CD14-positive monocyte (primary cell): ENCODE results near the gene PPBP. TPM values are rescaled to one million over a fixed set of nuclear protein-coding genes. Genes with fewer than 3 reads are reported as not detected.

Experiments
- DNase-seq, 3 donors: peaks; one replicate each; pipeline ENCODE4 v3.0.0-alpha.2; 2011 to 2022
- H2AFZ ChIP-seq: 2 replicates; pipeline ENCODE4 v1.6.0; 2012; ENCODE audit warnings: mild to moderate bottlenecking, low read depth, low read length, inconsistent platforms; ENCODE audit not compliant: insufficient read depth, poor library complexity, severe bottlenecking
- H3K27ac ChIP-seq, 2 donors: 1 replicate in 1 of 2; 2 replicates in 1 of 2; pipeline ENCODE4 v1.5.1; 2012 to 2013; ENCODE audit warnings: low read length in 2 of 2, control low read depth in 1 of 2, inconsistent platforms in 1 of 2, low read depth in 1 of 2, mild to moderate bottlenecking in 1 of 2
- H3K27me3 ChIP-seq, 2 donors: one replicate each; pipeline versions ENCODE4 v1.6.0 to v1.6.1; 2011 to 2013; ENCODE audit warnings: low read length in 2 of 2; ENCODE audit not compliant: control insufficient read depth in 2 of 2, insufficient read depth in 2 of 2
- H3K36me3 ChIP-seq, 2 donors: replicated peaks in 1 of 2; 1 replicate in 1 of 2; 2 replicates in 1 of 2; pipeline versions ENCODE4 v1.5.1 to v1.6.1; 2012 to 2013; ENCODE audit warnings: low read length in 2 of 2, control low read depth in 1 of 2, inconsistent platforms in 1 of 2, mild to moderate bottlenecking in 1 of 2; ENCODE audit not compliant: insufficient read depth in 2 of 2, control insufficient read depth in 1 of 2
- H3K4me1 ChIP-seq, 2 donors: 1 replicate in 1 of 2; 2 replicates in 1 of 2; pipeline versions ENCODE4 v1.5.1 to v1.6.1; 2012 to 2013; ENCODE audit warnings: low read length in 2 of 2, control low read depth in 1 of 2, inconsistent platforms in 1 of 2, mild to moderate bottlenecking in 1 of 2, moderate library complexity in 1 of 2; ENCODE audit not compliant: insufficient read depth in 2 of 2, control insufficient read depth in 1 of 2
- H3K4me2 ChIP-seq: replicated peaks from 2 replicates; pipeline ENCODE3; 2012; ENCODE audit warnings: low read length, moderate library complexity, mild to moderate bottlenecking; ENCODE audit not compliant: poor library complexity, severe bottlenecking; ENCODE audit errors: extremely low read depth
- H3K4me3 ChIP-seq, 3 experiments: fragments of 200-600 bp in 1 of 3; sonication (generic) in 1 of 3; replicated peaks in 1 of 3; 1 replicate in 2 of 3; 2 replicates in 1 of 3; pipeline ENCODE4 v1.5.1; 2011 to 2013; ENCODE audit warnings: low read length in 3 of 3, mild to moderate bottlenecking in 3 of 3, control low read depth in 2 of 3, low read depth in 2 of 3, inconsistent platforms in 1 of 3, moderate library complexity in 1 of 3
- H3K79me2 ChIP-seq: 2 replicates; pipeline ENCODE4 v1.6.0; 2012; ENCODE audit warnings: mild to moderate bottlenecking, control low read depth, inconsistent platforms, low read length, moderate library complexity; ENCODE audit not compliant: insufficient read depth
- H3K9ac ChIP-seq: 2 replicates; pipeline ENCODE4 v1.6.0; 2017; ENCODE audit warnings: low read length, mild to moderate bottlenecking; ENCODE audit not compliant: insufficient read depth, poor library complexity, severe bottlenecking
- H3K9me3 ChIP-seq, 2 donors: replicated peaks in 1 of 2; 1 replicate in 1 of 2; 2 replicates in 1 of 2; pipeline versions ENCODE4 v1.5.1 to v1.6.1; 2012 to 2013; ENCODE audit warnings: low read length in 2 of 2, control low read depth in 1 of 2; ENCODE audit not compliant: control insufficient read depth in 1 of 2, insufficient read depth in 1 of 2
- H4K20me1 ChIP-seq: 2 replicates; pipeline ENCODE4 v1.6.0; 2012; ENCODE audit warnings: mild to moderate bottlenecking, low read length, control low read depth, moderate library complexity; ENCODE audit not compliant: insufficient read depth
- H3K27ac Mint-ChIP-seq, 7 donors: one replicate each; pipeline ENCODE4 v1.8.0; 2020; ENCODE audit warnings: mild to moderate bottlenecking in 7 of 7, mixed read lengths in 7 of 7, moderate library complexity in 6 of 7, inconsistent platforms in 2 of 7
- H3K27me3 Mint-ChIP-seq, 3 donors: one replicate each; pipeline ENCODE4 v1.8.0; 2021 to 2022; ENCODE audit warnings: low read depth in 3 of 3, mild to moderate bottlenecking in 3 of 3, mixed read lengths in 3 of 3, moderate library complexity in 3 of 3, inconsistent platforms in 1 of 3
- H3K36me3 Mint-ChIP-seq, 2 donors: one replicate each; pipeline ENCODE4 v1.8.0; 2020; ENCODE audit warnings: mixed read lengths in 2 of 2, inconsistent platforms in 1 of 2, mild to moderate bottlenecking in 1 of 2
- H3K4me1 Mint-ChIP-seq: one replicate; pipeline ENCODE4 v1.8.0; 2020; ENCODE audit warnings: mild to moderate bottlenecking, mixed read lengths
- H3K4me3 Mint-ChIP-seq, 2 donors: one replicate each; pipeline ENCODE4 v1.8.0; 2020; ENCODE audit warnings: mild to moderate bottlenecking in 2 of 2, mixed read lengths in 2 of 2, moderate library complexity in 1 of 2
- H3K9me3 Mint-ChIP-seq, 7 donors: one replicate each; pipeline ENCODE4 v1.8.0; 2020 to 2022; ENCODE audit warnings: mixed read lengths in 7 of 7, mild to moderate bottlenecking in 6 of 7, moderate library complexity in 6 of 7, inconsistent platforms in 2 of 7
- WGBS: methylation state at CpG from one replicate; pipeline ENCODE4 v1.1.5; 2013; ENCODE audit warnings: missing lambda C conversion rate; ENCODE audit not compliant: insufficient coverage; 5-methylcytosine and 5-hydroxymethylcytosine counted together
- intact Hi-C, 2 donors: fragments of 100-400 bp; cut with micrococcal nuclease; formaldehyde crosslinking; loops; one replicate each; pipeline versions ENCODE4 v1.15.0 to v1.15.1; 2023
- polyA plus RNA-seq, 3 donors: library from polyadenylated mRNA; depleted of rRNA in 1 of 3; unstranded in 2 of 3; stranded (reverse) in 1 of 3; fragments of 300-500 nt in 2 of 3; fragments of >200 nt in 1 of 3; fragmentation: Illumina TruSeq in 2 of 3; gene quantifications; 1 replicate in 2 of 3; 2 replicates in 1 of 3; pipeline ENCODE4 v1.2.3, GENCODE V29; 2012 to 2021
- TF ChIP-seq, protein P1 (sequence below): fragments of 200-600 bp; IDR thresholded peaks from one replicate; pipeline ENCODE4 v1.8.0; 2022; ENCODE audit warnings: antibody characterized with exemption, mild to moderate bottlenecking

PPBP gene
- polyA plus RNA-seq, 3 donors, result 0.65 to 63.1 (median 16.3) TPM

- H3K4me3 ChIP-seq, result no peak overlapping the region
- no peak overlapping the region for H3K27ac ChIP-seq
- Mint-ChIP-seq H3K27ac (no peak overlapping the region), H3K36me3 (no peaks in the 10 kb centered on the region), H3K4me1 (peaks cover 5% of the 10 kb centered on the region), H3K9me3 (peaks cover 5 to 17% (median 9%) of the 10 kb centered on the region in 7 donors), H3K27me3 (peaks cover 1 to 7% (median 6%) of the 10 kb centered on the region in 3 donors), H3K4me3 (no peak overlapping the region)
- H3K9me3 ChIP-seq, result peaks cover 0 to 7% of the 10 kb centered on the region in 2 donors
- 89% methylated on average over 3 of the region's 4 CpGs for WGBS
- no peak for DNase-seq
- peaks cover 0 to 4% of the 10 kb centered on the region in 2 donors for H3K27me3 ChIP-seq
- intact Hi-C loops, result no loop called here
- TF ChIP-seq, protein P1, sequence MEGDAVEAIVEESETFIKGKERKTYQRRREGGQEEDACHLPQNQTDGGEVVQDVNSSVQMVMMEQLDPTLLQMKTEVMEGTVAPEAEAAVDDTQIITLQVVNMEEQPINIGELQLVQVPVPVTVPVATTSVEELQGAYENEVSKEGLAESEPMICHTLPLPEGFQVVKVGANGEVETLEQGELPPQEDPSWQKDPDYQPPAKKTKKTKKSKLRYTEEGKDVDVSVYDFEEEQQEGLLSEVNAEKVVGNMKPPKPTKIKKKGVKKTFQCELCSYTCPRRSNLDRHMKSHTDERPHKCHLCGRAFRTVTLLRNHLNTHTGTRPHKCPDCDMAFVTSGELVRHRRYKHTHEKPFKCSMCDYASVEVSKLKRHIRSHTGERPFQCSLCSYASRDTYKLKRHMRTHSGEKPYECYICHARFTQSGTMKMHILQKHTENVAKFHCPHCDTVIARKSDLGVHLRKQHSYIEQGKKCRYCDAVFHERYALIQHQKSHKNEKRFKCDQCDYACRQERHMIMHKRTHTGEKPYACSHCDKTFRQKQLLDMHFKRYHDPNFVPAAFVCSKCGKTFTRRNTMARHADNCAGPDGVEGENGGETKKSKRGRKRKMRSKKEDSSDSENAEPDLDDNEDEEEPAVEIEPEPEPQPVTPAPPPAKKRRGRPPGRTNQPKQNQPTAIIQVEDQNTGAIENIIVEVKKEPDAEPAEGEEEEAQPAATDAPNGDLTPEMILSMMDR, result no peak
- H3K36me3 ChIP-seq, result no peaks in the 10 kb centered on the region
- H3K4me2 ChIP-seq, result no peak overlapping the region
- no peaks in the 10 kb centered on the region for H3K79me2 ChIP-seq
- no peak overlapping the region for H3K9ac ChIP-seq
- no peak overlapping the region for H2AFZ ChIP-seq
- peaks cover 0 to 2% of the 10 kb centered on the region in 2 donors for H3K4me1 ChIP-seq
- H4K20me1 ChIP-seq, result no peaks in the 10 kb centered on the region
Observed at GRCh38 chr4:73976716-73977115, 11.3 kb downstream of the PPBP start.

DNA sequence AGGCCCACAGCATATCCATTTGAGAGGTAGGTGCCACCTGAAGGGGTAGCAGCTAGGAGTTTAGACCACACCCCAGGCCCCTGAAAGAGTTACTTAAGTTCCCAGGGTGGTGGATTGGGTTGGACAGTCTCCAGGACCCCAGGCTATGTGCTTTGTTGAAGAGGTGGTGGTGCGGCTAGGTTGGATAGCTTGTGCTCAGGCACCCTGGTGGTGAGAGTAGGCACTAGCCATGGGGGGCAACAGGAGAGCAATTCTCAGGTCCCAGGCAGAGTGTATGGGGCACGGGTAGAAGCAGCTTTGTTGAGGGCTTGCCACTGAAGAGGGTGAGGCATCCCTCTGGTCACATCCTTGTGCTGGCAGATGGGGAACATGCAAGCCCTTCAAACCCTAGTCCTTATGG lies 11.8 kb downstream of the PPBP start:
- Histone ChIP-seq H4K20me1 (no peaks in the 10 kb centered on the region), H3K27ac (no peak overlapping the region), H3K4me2 (no peak overlapping the region), H2AFZ (no peak overlapping the region), H3K4me1 (no peaks in the 10 kb centered on the region), H3K9me3 (peaks cover 0 to 7% of the 10 kb centered on the region in 2 donors), H3K27me3 (no peaks in the 10 kb centered on the region), H3K79me2 (no peaks in the 10 kb centered on the region), H3K36me3 (no peaks in the 10 kb centered on the region), H3K4me3 (no peak overlapping the region), H3K9ac (no peak overlapping the region)
- WGBS, result 94% methylated on average over 2 of the region's 2 CpGs
- TF ChIP-seq, protein P1, result no peak
- Mint-ChIP-seq H3K36me3 (no peaks in the 10 kb centered on the region), H3K4me1 (peaks cover 1% of the 10 kb centered on the region), H3K27ac (no peak overlapping the region), H3K9me3 (peaks cover 5 to 20% (median 14%) of the 10 kb centered on the region in 7 donors), H3K4me3 (no peak overlapping the region), H3K27me3 (peaks cover 0 to 2% (median under 1%) of the 10 kb centered on the region in 3 donors)
- no peak for DNase-seq
- intact Hi-C loops, result no loop called here
